C4-2B (cell line): ENCODE data around the gene RPRD1B.

ENCODE experiments used
- H3K27ac ChIP-seq: fragments of 450-650 bp; 2 replicates; pipeline ENCODE4 v1.5.1; 2017
- ZFX ChIP-seq: fragments of 450-650 bp; IDR thresholded peaks from 2 replicates; pipeline ENCODE4 v1.6.1; 2017
- TF ChIP-seq, protein P1 (sequence below): fragments of 450-650 bp; conservative IDR thresholded peaks from 2 replicates; pipeline ENCODE4 v1.5.1; 2017; ENCODE audit warnings: mild to moderate bottlenecking

RPRD1B gene

DNA sequence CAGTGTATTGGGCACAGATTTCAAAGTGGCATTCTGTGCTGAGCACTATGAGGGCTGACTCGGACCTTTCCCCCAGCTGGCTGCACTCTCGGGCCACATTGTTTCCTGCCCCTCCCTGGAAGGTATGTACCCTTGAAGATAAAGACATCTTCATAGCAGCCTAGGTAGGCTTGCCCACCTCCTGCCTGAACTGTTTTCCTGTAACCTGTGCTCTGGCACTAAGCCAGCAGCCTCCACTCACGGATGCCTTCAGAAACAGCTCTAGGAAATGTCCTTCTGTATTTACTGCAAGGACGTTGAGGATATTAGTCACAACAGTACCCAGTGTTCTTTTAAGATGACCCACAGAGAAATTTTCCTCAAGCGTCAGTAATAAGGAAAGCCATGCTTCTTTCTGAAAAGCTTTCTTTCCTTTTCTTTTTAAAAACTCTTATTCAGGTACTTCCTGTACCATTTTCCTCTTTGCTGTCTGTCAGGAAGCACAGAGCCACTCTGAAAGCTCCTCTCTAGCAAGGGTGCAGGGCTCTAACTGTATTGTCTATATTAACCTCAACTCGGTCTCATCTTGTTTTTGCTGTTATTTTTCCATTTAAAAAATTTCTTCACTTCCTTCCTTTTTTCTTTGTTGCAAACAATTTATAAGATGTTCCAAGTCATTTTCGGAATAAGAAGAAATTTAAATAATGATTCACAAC lies 43.8 kb upstream of the RPRD1B start:
- TF ChIP-seq, protein P1, sequence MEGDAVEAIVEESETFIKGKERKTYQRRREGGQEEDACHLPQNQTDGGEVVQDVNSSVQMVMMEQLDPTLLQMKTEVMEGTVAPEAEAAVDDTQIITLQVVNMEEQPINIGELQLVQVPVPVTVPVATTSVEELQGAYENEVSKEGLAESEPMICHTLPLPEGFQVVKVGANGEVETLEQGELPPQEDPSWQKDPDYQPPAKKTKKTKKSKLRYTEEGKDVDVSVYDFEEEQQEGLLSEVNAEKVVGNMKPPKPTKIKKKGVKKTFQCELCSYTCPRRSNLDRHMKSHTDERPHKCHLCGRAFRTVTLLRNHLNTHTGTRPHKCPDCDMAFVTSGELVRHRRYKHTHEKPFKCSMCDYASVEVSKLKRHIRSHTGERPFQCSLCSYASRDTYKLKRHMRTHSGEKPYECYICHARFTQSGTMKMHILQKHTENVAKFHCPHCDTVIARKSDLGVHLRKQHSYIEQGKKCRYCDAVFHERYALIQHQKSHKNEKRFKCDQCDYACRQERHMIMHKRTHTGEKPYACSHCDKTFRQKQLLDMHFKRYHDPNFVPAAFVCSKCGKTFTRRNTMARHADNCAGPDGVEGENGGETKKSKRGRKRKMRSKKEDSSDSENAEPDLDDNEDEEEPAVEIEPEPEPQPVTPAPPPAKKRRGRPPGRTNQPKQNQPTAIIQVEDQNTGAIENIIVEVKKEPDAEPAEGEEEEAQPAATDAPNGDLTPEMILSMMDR: no peak
- TF ChIP-seq ZFX: no peak
- H3K27ac ChIP-seq: peak overlapping the region; percentile 45

DNA sequence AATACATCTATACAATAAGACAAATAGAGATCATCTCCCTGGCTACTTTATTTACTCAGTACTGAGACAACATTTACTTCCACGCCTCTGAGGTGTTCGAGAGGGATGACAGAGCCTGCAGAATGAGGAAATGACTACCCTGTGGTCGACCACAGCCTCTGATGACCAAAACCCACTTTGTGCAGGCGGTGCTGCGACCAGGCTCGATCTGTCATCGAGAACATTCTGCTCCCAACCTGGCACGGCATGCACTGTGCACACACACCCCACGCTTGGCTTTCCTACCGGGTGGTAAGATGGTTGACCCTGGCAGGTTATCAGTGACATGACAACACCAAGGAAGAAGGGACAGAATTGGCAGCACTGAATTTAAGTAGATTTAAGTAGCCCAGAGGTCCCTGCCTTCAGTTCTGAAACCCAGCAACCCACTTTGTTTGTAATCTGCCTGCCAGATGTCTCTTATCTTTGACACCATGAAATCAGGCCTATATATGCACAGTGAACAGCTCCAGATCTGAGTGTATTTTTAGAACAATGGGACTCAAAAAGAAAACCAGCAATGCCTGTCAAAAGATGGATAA lies 42.9 kb upstream of the RPRD1B start:
- no peak for TF ChIP-seq ZFX
- TF ChIP-seq, protein P1: no peak
- H3K27ac ChIP-seq: peak overlapping the region; percentile 70

DNA sequence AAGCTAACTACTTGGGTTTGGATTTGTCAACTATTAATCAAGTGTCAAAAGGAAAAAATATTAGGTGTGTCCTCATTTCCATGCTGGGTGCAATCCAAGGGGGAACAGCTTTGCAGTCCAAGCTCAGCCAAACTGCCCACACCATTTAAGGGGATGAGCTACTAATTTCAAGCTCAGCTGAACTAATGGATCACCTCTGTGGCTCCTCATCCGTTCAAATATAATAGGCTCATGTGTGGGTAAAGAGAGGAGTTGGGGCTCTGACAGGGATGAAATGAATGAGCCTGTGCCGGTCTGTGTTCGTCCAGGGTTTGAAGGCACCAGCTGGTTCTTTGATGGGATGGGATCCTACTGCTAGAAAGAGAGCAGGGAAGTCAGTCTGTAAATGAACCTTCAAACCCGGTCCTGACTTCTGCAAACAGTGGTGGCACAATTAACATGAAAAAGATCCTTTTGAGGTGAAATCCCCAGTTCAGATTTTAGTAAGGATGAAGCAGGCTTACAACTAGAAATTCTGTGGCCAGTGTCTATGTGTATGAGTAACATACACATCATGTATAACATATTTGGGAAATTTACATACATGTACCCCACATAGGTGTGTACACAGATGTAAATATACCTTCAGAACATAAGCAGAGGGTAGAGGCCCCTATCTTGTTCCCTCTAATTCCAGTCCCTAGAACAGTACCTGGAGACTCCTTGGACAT lies 42.2 kb upstream of the RPRD1B start:
- peak overlapping the region; percentile 70 for H3K27ac ChIP-seq
- TF ChIP-seq ZFX: no peak
- TF ChIP-seq, protein P1: no peak

- TF ChIP-seq, protein P1: no peak
- no peak for TF ChIP-seq ZFX
- H3K27ac ChIP-seq: no peak overlapping the region
Measured at GRCh38 chr20:37991908-37992307, 41.6 kb upstream of the RPRD1B start.

GRCh38 chr20:37992802-37993409 lies 40.6 kb upstream of the RPRD1B start:
- no peak overlapping the region for H3K27ac ChIP-seq
- TF ChIP-seq, protein P1: peak; percentile 82
- no peak for TF ChIP-seq ZFX

DNA sequence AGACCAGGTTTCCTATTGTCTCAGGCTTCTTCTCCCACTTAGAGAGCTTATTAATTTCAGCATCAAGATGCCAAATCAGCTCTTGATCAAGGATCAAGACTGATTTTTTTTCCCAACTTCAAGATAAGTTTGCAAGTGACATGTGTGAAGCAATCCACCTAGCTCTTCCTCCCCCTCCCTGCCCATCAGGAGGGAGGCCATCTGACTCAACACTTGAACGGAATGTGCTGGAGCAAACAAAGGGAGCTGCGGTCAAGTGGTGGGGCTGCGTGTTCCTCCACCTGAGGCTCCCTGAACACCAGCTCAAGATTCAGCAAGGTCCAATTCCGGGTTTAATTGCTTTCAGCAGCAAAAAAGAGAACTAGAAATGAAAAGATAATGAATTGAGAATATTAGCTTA lies 39.0 kb upstream of the RPRD1B start:
- no peak overlapping the region for H3K27ac ChIP-seq
- TF ChIP-seq ZFX: no peak
- TF ChIP-seq, protein P1: no peak
